HCT116 (cell line): Measurements from ENCODE around the gene COL5A2. TPM values are rescaled to one million over a fixed set of nuclear protein-coding genes. Genes with fewer than 3 reads are reported as not detected.

Experiments
- ATAC-seq: fragments of 200-7000 bp; cut with Tn5 transposase; 2 replicates; pipeline ENCODE4 v1.9.1; 2020; ENCODE audit warnings: mild to moderate bottlenecking, moderate library complexity
- BruUV-seq: library from RNA; stranded (reverse); fragments of 400-500 nt; replicated peaks from 2 replicates; lab custom pipeline; 2021; lab: Mats Ljungman, UMichigan
- CTCF ChIA-PET: fragments of 300-600 bp; sonication (Branson Sonifier 250); formaldehyde crosslinking; loops from one replicate; lab custom pipeline; 2021; ENCODE audit warnings: antibody characterized with exemption; lab: Charles Lee
- POLR2A ChIA-PET: fragments of 300-600, 350-600 bp; sonication (Branson Sonifier 250); formaldehyde crosslinking; loops from one replicate; lab custom pipeline; 2021; ENCODE audit warnings: antibody characterized with exemption; lab: Charles Lee
- RAD21 ChIA-PET, 2 experiments: fragments of 300-600 bp; sonication (Branson Sonifier 250); formaldehyde crosslinking; loops; one replicate each; lab custom pipeline; 2023; ENCODE audit warnings: low total read pairs in 2 of 2; ENCODE audit not compliant: uncharacterized antibody in 2 of 2, unreplicated experiment in 2 of 2, low non-redundant PET in 1 of 2; lab: Charles Lee
- DNase-seq: peaks from one replicate; pipeline ENCODE4 v3.0.0-alpha.2; 2010; ENCODE audit warnings: low read depth, low spot score
- H2AFZ ChIP-seq: fragments of 200-600 bp; shearing (Covaris generic), sonication (generic); 2 replicates; pipeline ENCODE4 v1.6.1; 2017; ENCODE audit warnings: low read depth, mixed run types, mixed read lengths, antibody characterized with exemption, low read length; ENCODE audit not compliant: poor library complexity, severe bottlenecking
- H3K27ac ChIP-seq: 2 replicates; pipeline ENCODE4 v1.5.1; 2012; ENCODE audit warnings: low read depth, low read length
- H3K27me3 ChIP-seq: fragments of 200-600 bp; sonication (generic); 2 replicates; pipeline ENCODE4 v1.6.1; 2016; ENCODE audit warnings: mixed run types, low read length, mixed read lengths; ENCODE audit not compliant: insufficient read depth
- H3K36me3 ChIP-seq, 2 experiments: fragments of 200-500 bp in 1 of 2; fragments of 200-600 bp in 1 of 2; sonication (Bioruptor generic) in 1 of 2; sonication (generic) in 1 of 2; 2 replicates each; pipeline versions ENCODE4 v1.5.1 to v1.6.1; 2014 to 2016; ENCODE audit warnings: low read length in 2 of 2, inconsistent platforms in 1 of 2, mixed read lengths in 1 of 2, mixed run types in 1 of 2; ENCODE audit not compliant: insufficient read depth in 2 of 2, control insufficient read depth in 1 of 2
- H3K4me1 ChIP-seq, 2 experiments: fragments of 200-600 bp in 1 of 2; sonication (generic) in 1 of 2; 2 replicates each; pipeline versions ENCODE4 v1.5.1 to v1.6.1; 2012 to 2017; ENCODE audit warnings: low read length in 2 of 2, inconsistent platforms in 1 of 2, mild to moderate bottlenecking in 1 of 2, mixed read lengths in 1 of 2, mixed run types in 1 of 2, moderate library complexity in 1 of 2; ENCODE audit not compliant: insufficient read depth in 2 of 2, control insufficient read depth in 1 of 2
- H3K4me2 ChIP-seq: fragments of 200-600 bp; sonication (generic); 2 replicates; pipeline ENCODE4 v1.6.1; 2017; ENCODE audit warnings: mixed run types, low read length, mixed read lengths
- H3K4me3 ChIP-seq, 2 experiments: fragments of 200-600 bp in 1 of 2; sonication (generic) in 1 of 2; replicated peaks in 1 of 2; 2 replicates each; pipeline ENCODE4 v1.5.1; 2011 to 2016; ENCODE audit warnings: low read length in 2 of 2, control low read depth in 1 of 2, low read depth in 1 of 2, mild to moderate bottlenecking in 1 of 2, mixed read lengths in 1 of 2, mixed run types in 1 of 2
- H3K79me2 ChIP-seq: fragments of 200-600 bp; sonication (generic); 2 replicates; pipeline ENCODE4 v1.6.1; 2017; ENCODE audit warnings: mild to moderate bottlenecking, mixed run types, low read length, moderate library complexity, mixed read lengths; ENCODE audit not compliant: insufficient read depth
- H3K9ac ChIP-seq: fragments of 200-600 bp; sonication (generic); 2 replicates; pipeline ENCODE4 v1.6.1; 2016; ENCODE audit warnings: low read length, mixed read lengths
- H3K9me2 ChIP-seq: fragments of 200-600 bp; sonication (generic), shearing (Covaris generic); 2 replicates; pipeline ENCODE4 v1.6.1; 2017; ENCODE audit warnings: mixed run types, mild to moderate bottlenecking, moderate library complexity; ENCODE audit not compliant: insufficient read depth
- H3K9me3 ChIP-seq, 2 experiments: fragments of 200-500 bp in 1 of 2; fragments of 200-600 bp in 1 of 2; sonication (Bioruptor generic) in 1 of 2; sonication (generic) in 1 of 2; 2 replicates each; pipeline ENCODE4 v1.6.1; 2014 to 2017; ENCODE audit warnings: low read length in 2 of 2, mixed read lengths in 2 of 2, inconsistent platforms in 1 of 2, low read depth in 1 of 2, mild to moderate bottlenecking in 1 of 2, mixed run types in 1 of 2, moderate library complexity in 1 of 2; ENCODE audit not compliant: control insufficient read depth in 1 of 2, insufficient read depth in 1 of 2
- H4K20me1 ChIP-seq: fragments of 200-600 bp; sonication (generic), shearing (Covaris generic); 2 replicates; pipeline ENCODE4 v1.6.1; 2017; ENCODE audit warnings: mixed run types, mild to moderate bottlenecking, moderate library complexity; ENCODE audit not compliant: insufficient read depth
- CBX3 ChIP-seq: IDR thresholded peaks from 2 replicates; pipeline ENCODE4 v1.6.1; 2012; ENCODE audit warnings: low read depth
- CTCF ChIP-seq, 3 experiments: fragments of 200-600 bp in 1 of 3; sonication (generic) in 1 of 3; IDR thresholded peaks in 2 of 3; conservative IDR thresholded peaks in 1 of 3; 2 replicates each; pipeline ENCODE4 v1.5.1; 2012 to 2017; ENCODE audit warnings: low read depth in 2 of 3, low read length in 2 of 3, antibody characterized with exemption in 1 of 3, borderline replicate concordance in 1 of 3, control low read depth in 1 of 3, mild to moderate bottlenecking in 1 of 3, mixed read lengths in 1 of 3, mixed run types in 1 of 3, moderate library complexity in 1 of 3; ENCODE audit not compliant: insufficient read depth in 1 of 3
- EGR1 ChIP-seq: IDR thresholded peaks from 2 replicates; pipeline ENCODE4 v1.6.1; 2012; ENCODE audit warnings: low read depth
- ELF1 ChIP-seq: IDR thresholded peaks from 2 replicates; pipeline ENCODE4 v1.6.1; 2012; ENCODE audit warnings: low read depth, borderline replicate concordance
- EZH2phosphoT487 ChIP-seq: fragments of 200-600 bp; IDR thresholded peaks from 2 replicates; pipeline ENCODE4 v1.6.1; 2018; ENCODE audit warnings: antibody characterized with exemption, borderline replicate concordance
- FOSL1 ChIP-seq: IDR thresholded peaks from 2 replicates; pipeline ENCODE4 v1.6.1; 2012; ENCODE audit warnings: low read depth
- JUND ChIP-seq: IDR thresholded peaks from 2 replicates; pipeline ENCODE4 v1.6.1; 2012
- POLR2A ChIP-seq: IDR thresholded peaks from 2 replicates; pipeline ENCODE4 v1.7.0; 2011; ENCODE audit warnings: borderline replicate concordance; ENCODE audit not compliant: insufficient read depth, insufficient read length; ENCODE audit errors: extremely low read depth
- POLR2AphosphoS5 ChIP-seq: IDR thresholded peaks from 2 replicates; pipeline ENCODE4 v1.6.1; 2011; ENCODE audit warnings: mild to moderate bottlenecking, low read depth, low read length, moderate library complexity
- SP1 ChIP-seq: IDR thresholded peaks from 2 replicates; pipeline ENCODE4 v1.6.1; 2012; ENCODE audit warnings: low read depth
- SRF ChIP-seq: IDR thresholded peaks from 2 replicates; pipeline ENCODE4 v1.6.1; 2012; ENCODE audit warnings: low read depth
- YY1 ChIP-seq: IDR thresholded peaks from 2 replicates; pipeline ENCODE4 v1.6.1; 2011; ENCODE audit warnings: low read length, low read depth, moderate library complexity, mild to moderate bottlenecking; ENCODE audit not compliant: insufficient replicate concordance; ENCODE audit errors: extremely low read depth
- ZFX ChIP-seq: fragments of 450-650 bp; IDR thresholded peaks from 2 replicates; pipeline ENCODE4 v1.6.1; 2017
- ZNF274 ChIP-seq: fragments of 200-500 bp; sonication (Bioruptor generic); IDR thresholded peaks from 2 replicates; pipeline ENCODE4 v1.6.1; 2014; ENCODE audit warnings: mild to moderate bottlenecking, low read depth, low read length, inconsistent platforms
- intact Hi-C: fragments of 100-400 bp; cut with micrococcal nuclease; formaldehyde crosslinking; loops from 2 replicates; pipeline ENCODE4 v1.10.0; 2022
- total RNA-seq: library from RNA; stranded (reverse); gene quantifications from one replicate; pipeline ENCODE4 v1.2.1, GENCODE V29; 2021; ENCODE audit not compliant: unreplicated experiment
- TF ChIP-seq, protein P1 (sequence below): IDR thresholded peaks from 2 replicates; pipeline ENCODE4 v1.6.1; 2012; ENCODE audit warnings: low read depth
- TF ChIP-seq, protein P2 (sequence below): IDR thresholded peaks from 2 replicates; pipeline ENCODE4 v1.6.1; 2012

Gene COL5A2
- total RNA-seq, 1 experiment from 2014 or later = 2.3 TPM

DNA sequence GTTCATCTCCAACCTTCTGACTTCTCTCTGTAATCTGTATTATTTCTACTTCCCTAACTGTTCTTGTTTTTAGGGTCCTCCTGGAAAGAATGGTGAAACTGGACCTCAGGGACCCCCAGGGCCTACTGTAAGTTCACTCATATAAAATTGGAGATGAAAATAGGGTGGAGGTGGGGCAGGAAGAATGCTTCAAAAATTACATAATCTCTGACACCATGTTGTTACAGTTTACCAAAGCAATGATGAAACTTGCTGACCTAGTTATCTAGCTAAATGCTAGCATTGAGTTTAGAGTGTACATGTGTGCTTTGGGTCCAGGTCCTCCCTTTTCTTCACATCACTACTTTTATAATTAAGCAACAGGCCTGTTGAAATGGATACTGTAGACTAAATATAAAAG lies 182.3 kb downstream of the COL5A2 start:
- Histone ChIP-seq H3K4me3 (no peak overlapping the region), H3K27me3 (no peaks in the 10 kb centered on the region), H2AFZ (no peak overlapping the region), H4K20me1 (no peaks in the 10 kb centered on the region), H3K9me3 (no peaks in the 10 kb centered on the region; a peak in 1 of 4 replicates), H3K79me2 (no peaks in the 10 kb centered on the region), H3K4me1 (peaks cover 0 to 11% of the 10 kb centered on the region in 2 experiments; a peak in 2 of 4 replicates), H3K27ac (no peak overlapping the region), H3K4me2 (no peak overlapping the region), H3K36me3 (no peaks in the 10 kb centered on the region), H3K9me2 (no peaks in the 10 kb centered on the region), H3K9ac (no peak overlapping the region)
- ChIA-PET POLR2A (no interaction called here), RAD21 (no interaction called here), CTCF (interaction anchor here (1.9 kb wide), 1 partner anchor 14 kb away, joined by 6 read pairs; no protein-coding TSS in a partner anchor)
- BruUV-seq = no TSS peak
- intact Hi-C loops = no loop called here
- no peak for TF ChIP-seq SP1
- TF ChIP-seq SRF = no peak
- no peak for TF ChIP-seq POLR2AphosphoS5
- TF ChIP-seq EZH2phosphoT487 = no peak
- no peak for TF ChIP-seq ZNF274
- no peak for TF ChIP-seq EGR1
- no peak for TF ChIP-seq FOSL1
- TF ChIP-seq, protein P1, sequence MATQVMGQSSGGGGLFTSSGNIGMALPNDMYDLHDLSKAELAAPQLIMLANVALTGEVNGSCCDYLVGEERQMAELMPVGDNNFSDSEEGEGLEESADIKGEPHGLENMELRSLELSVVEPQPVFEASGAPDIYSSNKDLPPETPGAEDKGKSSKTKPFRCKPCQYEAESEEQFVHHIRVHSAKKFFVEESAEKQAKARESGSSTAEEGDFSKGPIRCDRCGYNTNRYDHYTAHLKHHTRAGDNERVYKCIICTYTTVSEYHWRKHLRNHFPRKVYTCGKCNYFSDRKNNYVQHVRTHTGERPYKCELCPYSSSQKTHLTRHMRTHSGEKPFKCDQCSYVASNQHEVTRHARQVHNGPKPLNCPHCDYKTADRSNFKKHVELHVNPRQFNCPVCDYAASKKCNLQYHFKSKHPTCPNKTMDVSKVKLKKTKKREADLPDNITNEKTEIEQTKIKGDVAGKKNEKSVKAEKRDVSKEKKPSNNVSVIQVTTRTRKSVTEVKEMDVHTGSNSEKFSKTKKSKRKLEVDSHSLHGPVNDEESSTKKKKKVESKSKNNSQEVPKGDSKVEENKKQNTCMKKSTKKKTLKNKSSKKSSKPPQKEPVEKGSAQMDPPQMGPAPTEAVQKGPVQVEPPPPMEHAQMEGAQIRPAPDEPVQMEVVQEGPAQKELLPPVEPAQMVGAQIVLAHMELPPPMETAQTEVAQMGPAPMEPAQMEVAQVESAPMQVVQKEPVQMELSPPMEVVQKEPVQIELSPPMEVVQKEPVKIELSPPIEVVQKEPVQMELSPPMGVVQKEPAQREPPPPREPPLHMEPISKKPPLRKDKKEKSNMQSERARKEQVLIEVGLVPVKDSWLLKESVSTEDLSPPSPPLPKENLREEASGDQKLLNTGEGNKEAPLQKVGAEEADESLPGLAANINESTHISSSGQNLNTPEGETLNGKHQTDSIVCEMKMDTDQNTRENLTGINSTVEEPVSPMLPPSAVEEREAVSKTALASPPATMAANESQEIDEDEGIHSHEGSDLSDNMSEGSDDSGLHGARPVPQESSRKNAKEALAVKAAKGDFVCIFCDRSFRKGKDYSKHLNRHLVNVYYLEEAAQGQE = no peak
- no peak for TF ChIP-seq ELF1
- no peak for TF ChIP-seq POLR2A
- TF ChIP-seq, protein P2, sequence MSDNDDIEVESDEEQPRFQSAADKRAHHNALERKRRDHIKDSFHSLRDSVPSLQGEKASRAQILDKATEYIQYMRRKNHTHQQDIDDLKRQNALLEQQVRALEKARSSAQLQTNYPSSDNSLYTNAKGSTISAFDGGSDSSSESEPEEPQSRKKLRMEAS = no peak
- TF ChIP-seq YY1 = no peak
- no peak for TF ChIP-seq CTCF (IDR thresholded peaks at IDR 0.05 in 2 of 3, conservative IDR thresholded peaks at IDR 0.05 in 1 of 3; ENCODE audit: borderline replicate concordance in 1 of 3, insufficient read depth in 1 of 3, low read depth in 2 of 3, low read length in 2 of 3)
- TF ChIP-seq CBX3 = no peak
- no peak for TF ChIP-seq ZFX
- no peak for TF ChIP-seq JUND
- no peak for ATAC-seq
- DNase-seq = no peak
